AG08396 (cell line): ENCODE measurements around the gene PRIMA1.

Experiments used
- DNase-seq: peaks from one replicate; pipeline ENCODE4 v3.0.0; 2012; ENCODE audit warnings: low spot score, mixed read lengths

Gene PRIMA1

DNA sequence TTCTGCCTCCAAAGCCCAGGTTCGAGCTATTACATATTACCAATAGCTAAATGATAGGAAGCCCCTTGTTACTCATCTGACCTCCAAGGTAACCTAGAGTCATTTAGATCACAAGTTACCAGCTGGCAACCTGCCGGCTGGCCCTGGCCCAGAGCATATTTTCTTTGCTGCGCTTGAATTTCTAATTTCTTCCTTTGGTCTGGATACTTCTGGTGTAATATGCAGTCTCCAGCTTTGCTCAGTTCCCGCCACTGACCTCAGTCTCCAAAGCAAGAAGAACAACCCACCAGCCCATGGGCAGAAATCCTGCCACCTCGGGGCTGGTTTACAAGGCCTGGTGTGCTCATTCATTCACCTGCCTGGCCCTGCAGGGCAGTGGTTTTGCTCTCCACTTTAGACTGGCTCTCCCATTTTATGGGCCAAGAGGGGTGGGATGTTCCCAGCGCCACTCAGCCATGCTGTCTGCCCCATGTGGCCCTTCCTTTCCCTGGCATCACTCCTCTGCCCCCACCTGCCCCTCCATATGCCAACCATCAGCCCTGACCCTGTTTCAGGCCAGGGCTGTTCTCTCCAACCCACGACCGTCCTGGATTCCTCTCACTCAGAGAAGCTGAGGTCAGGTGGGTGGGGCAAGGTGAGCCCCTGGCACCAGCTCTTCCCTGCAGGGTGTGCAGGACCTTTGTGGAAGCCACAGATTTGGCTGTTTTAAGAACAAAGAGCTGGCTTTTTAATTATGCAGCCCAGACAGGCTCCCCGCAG, 76.0 kb downstream of the PRIMA1 start:
- no peak for DNase-seq

DNA sequence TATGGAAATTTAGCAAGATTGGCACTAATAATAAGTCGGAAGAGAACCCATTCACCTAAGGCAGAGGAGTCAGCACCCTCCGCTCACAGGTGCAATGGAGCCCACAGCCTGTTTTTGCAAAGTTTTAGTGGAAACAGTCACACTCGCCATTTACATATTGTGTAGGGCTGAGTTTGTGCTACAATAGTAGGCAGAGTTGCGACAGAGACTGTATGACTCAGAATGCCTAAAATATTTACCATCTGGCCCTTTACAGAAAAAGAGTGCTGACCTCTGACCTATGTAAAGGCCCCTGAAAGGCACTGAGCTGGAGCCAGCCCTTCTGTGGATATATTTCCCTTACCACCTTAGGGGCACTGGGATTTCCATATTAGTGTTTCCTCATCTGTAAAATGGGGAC, 79.0 kb downstream of the PRIMA1 start:
- no peak for DNase-seq

DNA sequence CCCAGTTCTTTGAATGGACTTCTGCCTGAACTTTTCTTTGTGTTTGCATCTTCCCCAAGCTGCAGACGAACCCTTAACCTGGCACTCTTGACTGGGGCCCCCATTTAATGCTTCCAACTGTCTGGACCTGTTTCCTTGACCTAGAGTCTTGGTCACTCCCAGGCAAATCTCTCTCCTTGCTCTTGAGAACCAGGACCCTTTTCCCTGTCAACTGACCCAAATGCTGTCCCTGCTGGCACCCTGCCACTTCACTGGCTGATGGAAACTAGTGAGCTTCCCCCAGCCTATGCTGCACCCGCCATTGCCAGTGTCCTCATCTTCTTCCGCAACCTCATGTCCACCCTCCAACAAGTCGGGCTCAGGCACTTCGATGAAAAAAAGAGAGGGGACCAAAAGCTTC, 79.5 kb downstream of the PRIMA1 start:
- DNase-seq, result no peak

DNA sequence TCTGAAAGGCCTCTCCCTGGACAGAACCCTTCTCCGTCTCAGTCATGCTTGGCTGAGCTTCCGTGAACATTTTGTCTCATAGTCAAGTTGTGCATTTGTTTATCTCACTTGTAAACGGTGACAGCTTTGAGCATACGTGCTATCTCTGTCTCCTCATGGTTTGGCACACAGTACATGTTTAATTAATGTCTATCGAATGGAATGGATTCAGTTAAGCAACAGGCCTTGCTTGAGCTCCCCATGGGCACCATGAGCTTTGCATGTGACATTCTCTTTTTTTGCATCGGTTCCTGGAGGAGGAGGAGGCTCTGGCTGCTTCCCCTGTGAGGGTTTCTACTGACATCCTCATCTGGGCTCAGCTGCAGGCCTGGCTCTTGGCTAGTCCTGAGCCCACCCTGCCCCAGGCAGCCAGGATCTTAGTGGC, 80.0 kb downstream of the PRIMA1 start:
- no peak for DNase-seq

DNA sequence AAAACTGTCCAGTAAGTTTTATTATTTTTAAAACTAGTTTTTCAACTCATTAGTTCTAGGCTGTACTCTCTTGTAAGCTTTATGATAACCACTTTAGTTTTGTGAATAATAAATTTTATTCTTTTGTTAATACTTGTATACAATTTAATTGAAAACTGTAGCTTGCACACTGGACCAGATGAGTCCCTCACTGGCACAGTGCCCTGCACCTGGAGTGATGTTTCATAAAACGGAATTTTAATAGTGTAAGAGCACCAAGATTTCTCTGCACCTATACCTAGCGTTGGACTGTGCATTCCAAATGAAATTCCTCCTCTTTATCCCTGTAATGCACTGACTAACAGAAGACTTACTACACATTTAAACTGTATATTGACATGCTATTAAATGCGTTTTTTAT, 80.8 kb downstream of the PRIMA1 start:
- DNase-seq, result no peak

DNA sequence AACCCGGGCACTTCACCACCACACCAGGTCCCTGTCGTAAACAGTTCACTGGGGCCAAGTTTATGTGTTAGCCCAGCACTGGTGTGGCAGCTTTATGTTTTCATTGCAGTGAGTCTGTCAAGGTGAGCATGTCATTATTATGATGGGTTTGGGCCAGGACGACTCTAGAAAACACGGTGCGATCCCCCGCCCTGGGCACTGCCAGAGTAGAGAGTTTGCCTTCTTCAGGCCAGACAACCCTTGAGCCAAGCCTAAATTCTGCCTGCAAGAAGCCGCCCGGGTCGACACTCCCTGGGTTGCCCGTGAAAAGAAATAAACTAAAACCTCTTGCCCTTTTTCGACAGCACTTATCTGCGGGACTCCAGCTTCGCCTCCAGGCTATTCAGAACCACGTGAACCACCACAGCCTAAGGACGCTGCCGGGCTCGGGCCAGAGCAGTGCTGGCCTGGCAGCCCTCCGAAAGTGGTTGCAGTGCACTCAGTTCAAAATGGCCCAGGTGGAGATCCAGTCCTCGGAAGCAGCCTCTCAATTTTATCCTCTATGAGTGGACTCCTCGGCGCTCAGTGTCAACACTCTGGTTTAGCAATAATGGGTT, 81.8 kb downstream of the PRIMA1 start:
- DNase-seq, result no peak

DNA sequence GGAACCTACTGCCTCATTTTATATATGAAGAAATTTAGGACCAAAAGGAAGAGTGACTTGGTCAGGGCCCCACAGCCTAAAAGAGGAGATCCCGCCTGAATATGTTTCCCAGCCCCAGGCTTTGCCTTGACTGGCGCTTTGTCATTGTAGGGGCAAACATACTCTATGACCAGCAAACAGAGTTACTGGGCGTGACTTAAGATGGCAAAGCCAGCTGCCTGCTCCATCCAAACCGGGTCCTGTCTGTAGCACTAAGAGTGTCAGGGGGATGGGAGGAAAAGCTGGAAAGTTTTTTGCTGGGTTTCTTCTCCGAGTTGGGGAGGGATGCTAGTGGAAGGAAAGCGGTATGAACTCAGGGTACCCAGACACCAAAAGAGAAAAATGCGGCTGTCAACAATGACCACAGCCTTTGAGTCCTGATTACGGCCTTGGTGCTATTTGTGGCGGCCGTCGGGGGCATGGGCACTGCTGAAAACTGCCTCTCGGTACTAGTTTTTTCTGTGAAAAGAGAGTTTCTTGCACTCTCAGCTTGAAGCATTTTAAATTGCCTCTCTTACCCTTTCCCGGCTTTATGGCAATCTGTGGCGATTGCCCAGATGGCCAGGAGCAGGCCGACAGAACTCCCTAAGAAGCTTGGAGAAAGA, 82.7 kb downstream of the PRIMA1 start:
- DNase-seq, result no peak

DNA sequence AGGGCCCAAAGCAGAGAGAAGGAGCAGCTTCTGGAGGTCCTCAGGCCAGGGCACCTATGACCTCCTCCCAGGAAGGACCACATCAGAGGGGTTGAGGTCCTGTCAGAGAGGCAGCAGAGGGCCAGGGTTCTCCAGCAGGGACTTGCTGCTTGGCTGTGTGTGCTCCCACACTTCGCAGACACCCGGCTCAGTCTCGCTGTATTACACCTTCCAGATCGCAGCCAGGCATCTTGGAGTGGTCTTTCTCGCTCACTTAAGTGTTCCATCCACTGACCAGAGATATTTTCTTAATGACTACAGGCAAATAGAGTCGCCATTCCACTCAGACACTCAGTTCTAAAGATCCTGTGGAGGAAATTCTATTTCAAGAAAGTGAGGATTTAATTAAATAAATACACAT, 84.3 kb downstream of the PRIMA1 start:
- no peak for DNase-seq

DNA sequence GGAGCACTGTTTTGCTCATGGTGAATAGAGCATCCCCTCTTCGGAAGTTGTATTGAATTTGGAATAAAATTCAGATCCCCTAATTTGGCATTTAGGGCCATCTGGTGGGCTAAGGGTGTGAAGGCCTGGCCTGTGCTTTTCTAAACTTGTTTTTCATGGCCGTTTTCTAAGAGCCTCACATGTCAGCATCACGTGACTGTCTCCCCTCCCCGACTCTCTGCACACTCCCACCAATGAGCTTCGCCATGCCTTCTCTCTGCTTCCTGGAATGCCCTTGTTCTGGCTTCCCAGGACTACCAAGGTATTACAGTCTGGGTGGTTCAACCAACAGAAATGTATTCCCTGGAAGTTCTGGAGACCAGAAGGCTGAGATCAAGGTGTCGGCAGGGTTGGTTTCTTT, 85.3 kb downstream of the PRIMA1 start:
- DNase-seq, result no peak

DNA sequence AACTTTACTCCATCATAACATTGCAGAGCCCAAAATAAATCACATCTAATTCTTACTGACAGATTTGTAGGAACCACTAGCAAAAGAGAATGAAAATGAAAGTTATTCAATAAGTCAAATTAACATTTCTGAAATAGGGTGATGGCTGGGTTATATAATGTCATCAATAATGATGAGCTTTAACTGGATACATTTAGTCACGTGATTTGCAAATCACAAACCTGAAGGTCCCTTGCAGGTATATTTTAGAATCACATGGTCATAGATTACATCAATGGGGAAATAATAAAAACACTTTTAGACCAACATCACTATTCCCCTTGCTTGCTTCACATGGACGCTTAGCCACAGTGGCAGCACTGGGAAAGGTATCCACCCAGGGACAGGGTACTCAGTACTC, 86.7 kb downstream of the PRIMA1 start:
- DNase-seq, result no peak

DNA sequence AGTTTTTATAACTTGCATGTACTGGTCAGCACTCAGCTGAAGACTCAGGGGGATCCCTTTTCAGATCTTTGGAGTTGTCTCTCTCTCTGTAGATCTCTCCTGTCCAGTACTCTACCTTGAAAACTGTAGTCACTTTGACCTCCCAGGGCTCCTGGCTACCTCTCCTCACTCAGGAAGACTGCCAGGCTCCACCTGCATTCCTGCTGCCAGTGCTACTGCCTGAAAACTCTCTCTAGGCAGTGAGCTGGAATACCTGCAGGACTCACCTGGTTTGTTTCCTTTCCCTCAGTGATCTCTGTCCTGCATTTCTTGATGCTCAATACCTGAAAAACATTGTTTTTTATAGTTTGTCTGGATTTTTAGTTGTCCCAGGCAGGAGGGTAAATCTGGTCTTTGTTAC, 87.4 kb downstream of the PRIMA1 start:
- DNase-seq, result no peak

DNA sequence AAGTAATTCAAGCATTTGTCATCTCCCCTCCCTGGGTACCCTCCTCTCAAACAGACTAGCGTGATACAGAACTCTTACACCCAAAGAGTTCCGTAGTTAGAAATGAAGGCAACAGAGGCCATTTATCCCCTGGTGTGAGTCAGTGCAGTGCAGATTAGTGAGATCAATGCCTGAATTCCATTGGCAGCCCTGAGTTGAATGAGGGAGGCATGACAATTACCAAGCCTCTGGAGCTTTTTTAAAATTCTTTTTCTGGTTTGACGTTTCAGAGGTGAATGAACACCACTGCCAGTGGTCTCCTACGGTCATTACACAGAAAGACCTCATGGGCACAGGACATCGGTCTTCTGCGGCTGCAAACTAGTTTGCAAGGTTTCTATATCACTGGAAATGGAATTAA, 94.4 kb downstream of the PRIMA1 start:
- no peak for DNase-seq

DNA sequence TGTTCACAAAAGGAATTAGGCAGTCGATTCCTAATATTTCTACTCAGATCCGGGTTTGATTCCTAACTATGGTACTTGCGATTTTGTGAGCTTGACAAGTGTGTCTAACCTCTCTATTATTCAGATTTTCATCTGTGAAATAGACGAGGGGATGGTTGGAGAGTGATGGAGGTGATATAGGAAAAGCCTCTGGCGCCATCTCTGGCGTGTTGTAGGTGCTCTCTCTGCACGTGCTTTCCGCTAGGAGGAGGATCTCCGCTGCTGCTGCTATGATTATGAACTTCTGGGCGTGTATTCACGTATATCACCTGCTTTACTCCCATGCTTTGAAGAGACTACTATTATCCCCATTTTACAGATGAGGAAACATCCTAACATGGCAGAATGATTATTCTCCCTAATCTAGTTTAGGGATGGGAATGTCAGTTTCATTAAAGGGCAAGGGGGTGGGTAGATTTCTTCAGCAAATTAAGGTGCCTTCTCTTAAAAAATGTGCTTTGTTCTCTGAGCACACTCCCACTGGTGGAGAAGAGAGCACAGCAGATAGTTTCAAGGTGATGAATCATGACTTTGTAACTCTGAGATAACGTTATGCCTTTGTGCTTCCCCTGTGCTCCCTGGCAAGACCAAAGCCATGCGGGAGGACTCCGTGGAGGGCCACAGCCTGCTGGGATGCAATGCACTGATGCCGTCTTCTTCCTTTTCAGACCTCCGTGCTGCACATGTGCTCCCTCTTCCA, 97.1 kb downstream of the PRIMA1 start:
- DNase-seq, result no peak

DNA sequence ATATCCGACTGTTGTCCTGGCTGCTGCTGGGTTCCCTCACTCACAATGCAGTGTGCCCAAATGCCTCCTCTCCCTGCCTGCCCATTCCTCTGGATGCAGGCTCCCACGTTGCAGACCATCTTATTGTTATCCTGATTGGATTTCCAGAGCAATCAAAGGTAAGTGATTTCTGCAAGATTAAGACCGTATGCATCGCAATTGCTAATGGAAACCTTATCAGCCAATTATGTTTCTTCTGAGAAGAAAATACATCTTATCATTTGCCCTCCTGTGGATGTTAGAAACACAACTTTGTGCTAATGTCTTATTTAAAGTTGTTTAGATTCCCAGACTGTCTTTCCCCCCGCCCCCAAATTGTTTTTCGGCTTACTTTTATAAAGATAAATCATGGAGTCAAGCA, 98.1 kb downstream of the PRIMA1 start:
- DNase-seq, result no peak

DNA sequence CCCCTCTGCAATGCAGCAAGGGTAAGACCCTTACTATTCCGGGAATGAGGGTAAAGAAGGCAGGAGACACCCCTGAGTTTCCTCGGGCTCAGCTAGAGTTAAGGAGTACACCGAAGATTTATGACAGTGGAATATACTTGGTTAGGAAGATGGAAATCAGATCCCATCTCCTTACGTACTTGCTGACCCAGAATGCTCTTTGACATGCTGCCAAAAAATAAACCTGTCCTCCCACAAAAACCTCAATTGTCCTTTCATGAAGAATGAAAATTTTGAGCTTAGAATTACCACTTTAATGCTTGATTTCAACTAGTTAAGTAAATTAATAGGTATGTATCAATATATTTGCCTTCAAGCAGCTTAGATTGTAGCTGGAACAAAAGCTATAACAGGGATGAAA, 99.5 kb downstream of the PRIMA1 start:
- DNase-seq, result no peak

DNA sequence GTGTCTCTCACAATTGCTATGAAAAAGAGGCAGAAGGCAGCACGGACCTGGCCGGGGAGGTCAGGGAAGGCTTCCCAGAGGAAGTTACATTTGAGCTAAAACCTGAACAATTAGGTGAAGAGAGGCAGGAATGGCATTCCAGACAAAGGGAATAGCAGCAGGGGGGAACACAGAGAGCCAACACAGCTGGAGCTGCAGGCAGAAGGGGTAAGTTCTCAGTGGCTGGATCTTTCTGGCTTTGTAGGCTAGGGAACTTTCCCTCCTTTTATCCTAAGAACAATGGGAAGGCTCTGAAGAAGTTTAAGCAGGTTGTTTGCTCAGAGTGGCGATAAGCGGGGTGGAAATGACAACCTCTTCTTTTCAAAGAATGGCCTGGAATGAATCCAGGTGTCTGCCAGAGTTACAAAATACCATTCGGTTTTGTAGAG, 100.0 kb downstream of the PRIMA1 start:
- DNase-seq, result no peak

DNA sequence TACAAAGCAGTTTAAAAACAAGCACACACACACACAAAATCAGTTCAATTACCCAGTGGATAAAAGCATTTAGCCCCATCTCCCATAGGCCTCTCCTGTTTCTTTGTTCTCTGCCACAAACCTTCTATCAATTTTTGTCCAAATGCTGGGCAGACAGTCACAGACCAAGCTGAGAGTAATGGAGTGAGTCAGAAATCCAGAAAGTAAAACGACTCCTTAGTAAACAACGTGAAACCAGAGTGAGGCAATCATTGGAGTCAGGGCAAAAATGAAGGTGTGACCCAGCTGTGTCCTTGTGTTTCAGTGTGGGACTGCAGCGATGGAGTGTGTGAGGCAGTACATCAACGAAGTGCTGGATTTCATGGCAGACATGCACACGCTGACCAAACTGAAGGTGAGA, 102.0 kb downstream of the PRIMA1 start:
- no peak for DNase-seq

DNA sequence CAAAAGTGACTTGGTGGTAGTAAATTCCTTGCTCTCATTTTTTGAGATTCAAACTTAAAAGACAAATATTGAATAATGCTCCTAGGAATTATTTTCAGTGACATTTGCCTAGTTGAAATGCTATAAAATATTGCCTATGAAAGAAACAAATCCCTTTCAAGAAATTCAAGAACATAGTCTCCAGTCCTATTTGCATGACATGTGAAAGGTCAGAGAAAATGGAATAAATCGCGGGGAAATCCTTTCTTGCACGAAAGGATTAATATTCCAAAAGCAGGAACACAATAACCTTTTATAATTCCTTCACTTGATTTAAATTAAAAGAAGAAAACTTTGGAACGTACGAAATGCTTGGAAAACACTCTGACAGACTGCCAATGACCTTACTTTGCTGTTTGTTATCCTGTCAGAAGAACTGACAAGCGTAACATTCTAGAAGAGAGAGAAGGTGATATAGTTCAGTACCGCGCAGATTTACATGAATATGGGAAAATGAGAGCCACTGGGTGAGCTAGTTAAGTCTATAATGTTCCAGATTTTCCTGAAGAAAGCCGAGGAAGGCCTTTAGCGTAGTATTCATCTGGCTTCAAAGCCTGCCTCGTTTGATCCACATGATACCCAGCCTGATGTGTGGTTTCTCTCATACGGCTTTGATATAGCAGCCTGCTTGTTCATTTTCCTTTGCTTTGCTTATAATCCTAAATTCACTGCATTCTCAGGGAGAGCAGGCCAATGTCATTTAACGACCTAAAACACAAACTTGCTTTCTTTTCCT, 103.0 kb downstream of the PRIMA1 start:
- DNase-seq, result no peak

DNA sequence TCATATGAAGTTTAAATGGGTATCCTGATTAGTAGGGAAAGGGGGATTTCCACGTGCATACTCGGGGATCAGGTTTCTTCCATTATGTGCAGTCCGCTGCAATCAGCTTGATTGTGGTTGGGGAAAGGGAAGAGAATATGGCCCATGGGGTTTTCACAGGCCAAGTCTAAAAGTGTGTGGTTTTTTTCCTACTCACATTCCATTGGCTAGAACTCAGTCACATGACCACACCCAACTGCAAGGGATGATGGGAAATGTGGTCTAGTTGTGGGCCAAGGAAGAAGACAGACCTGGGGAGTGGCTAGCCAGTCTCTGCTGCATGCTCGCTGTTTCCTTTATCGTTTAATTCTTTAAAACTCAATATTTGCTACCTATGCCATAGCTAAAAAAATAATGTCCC, 105.1 kb downstream of the PRIMA1 start:
- DNase-seq, result no peak

DNA sequence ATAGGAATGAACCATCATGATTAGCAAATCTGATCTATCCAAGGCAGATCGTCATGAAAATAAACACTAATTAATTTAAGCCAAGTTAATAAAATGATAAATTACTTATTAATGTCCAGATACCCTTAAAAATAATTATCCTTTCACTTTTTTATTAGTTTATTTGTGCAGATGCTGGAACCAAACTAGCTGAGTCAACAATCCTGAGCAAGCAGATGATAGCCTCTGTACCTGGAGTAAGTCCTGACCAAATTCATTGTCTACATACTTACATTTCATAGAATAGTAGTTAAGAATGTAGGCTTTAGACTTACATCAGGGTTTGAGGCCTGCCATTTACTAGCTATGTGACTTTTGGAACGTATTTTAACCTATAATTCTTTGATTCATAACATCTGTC, 105.8 kb downstream of the PRIMA1 start:
- DNase-seq, result no peak

DNA sequence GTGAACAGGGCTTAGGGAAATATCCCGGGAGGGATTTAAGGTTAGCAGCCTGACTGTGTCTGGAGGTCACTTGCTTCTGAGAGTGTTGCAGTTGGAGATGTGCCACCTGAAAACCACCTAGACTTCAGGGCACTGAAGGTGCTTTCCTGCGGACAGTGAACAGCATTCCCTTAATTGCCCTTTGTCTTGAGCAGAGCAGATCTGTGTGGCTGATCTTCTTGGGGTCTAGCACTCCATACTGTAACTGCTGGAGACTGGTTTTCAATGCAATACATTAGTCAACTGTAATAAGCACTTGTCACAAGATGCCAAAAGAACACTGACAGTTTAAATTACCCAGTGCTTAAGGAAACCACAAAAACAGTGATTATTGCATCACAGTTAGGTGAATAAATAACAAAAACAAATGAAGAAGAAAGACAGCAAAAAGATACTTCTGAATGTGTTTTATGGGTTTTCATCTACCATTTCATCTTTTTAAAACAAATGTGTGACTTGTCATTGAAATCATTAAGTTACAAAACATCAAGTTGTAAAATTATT, 111.8 kb downstream of the PRIMA1 start:
- no peak for DNase-seq

DNA sequence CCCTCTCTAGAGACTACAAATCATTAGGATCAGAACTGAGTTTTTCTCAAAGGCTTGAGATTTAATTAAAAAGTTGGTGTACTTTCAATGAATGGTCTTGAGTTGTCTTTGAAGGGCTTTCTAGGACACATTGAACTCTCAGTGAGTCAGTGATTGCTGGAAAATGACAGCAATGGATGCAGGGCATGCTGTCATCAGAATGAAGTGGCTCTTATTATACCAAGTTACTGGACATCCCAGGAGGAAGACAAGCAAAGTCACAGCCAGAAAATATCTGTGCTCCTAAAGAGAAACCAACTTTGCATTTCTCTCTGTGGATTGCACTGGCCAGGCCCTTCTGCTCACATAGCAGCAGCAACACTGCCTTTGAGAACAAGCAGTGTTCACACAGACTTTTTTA, 112.6 kb downstream of the PRIMA1 start:
- no peak for DNase-seq
